ENCODE measurements around the gene SCIMP.
"Not testable (repeated sequence)": the region's sequence is repeated elsewhere in the genome, so short reads cannot be mapped to it uniquely, and the experiment has no call there.

Gene SCIMP

DNA sequence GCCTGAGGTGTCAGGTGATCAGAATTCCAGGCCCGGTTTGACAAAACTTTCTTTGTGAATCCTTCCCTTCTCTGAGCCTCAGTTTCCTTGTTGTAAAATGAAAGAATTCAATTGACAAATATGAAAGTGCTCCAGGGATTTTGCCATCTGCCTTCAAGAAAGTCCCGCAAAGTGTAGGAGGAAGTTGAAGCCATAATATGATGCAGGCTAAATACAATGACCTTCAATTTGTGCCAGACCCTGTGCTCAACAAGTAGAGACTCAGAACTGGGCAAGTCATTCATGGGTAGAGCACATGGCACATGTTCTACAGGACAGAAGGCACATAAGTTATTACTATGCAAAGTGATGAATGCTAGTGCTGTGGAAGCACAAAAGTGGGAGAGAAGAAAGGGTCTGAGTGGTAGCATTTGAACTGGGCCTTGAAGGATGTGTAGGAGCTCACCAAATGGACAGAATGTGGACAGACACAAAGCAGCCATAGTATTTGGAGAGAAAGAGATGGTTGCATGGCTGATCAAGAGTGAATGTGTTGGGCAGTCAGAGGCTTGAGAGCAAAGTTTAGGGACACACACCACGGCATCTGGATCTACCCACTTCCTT is 2.4 kb upstream of the SCIMP start:
- no peak for DNase-seq

DNA sequence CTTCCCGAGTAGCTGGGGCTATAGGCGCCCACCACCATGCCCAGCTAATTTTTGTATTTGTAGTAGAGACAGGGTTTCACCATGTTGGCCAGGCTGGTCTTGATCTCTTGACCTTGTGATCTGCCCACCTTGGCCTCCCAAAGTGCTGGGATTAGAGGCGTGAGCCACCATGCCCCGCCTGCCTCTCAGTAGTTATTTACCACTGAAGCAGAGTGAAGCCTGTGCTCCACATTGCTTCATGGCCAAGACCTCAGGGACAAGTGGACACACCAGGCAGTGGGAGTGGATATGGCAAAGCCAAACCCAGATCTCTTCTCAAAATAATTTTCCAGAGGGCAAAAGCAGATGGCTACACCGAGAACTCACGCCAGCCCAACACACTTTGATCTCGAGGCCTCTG is 1.2 kb downstream of the SCIMP start:
- not testable (repeated sequence) for DNase-seq

GRCh38 chr17:5226940-5227878 is 7.5 kb downstream of the SCIMP start:
- DNase-seq = no peak

DNA sequence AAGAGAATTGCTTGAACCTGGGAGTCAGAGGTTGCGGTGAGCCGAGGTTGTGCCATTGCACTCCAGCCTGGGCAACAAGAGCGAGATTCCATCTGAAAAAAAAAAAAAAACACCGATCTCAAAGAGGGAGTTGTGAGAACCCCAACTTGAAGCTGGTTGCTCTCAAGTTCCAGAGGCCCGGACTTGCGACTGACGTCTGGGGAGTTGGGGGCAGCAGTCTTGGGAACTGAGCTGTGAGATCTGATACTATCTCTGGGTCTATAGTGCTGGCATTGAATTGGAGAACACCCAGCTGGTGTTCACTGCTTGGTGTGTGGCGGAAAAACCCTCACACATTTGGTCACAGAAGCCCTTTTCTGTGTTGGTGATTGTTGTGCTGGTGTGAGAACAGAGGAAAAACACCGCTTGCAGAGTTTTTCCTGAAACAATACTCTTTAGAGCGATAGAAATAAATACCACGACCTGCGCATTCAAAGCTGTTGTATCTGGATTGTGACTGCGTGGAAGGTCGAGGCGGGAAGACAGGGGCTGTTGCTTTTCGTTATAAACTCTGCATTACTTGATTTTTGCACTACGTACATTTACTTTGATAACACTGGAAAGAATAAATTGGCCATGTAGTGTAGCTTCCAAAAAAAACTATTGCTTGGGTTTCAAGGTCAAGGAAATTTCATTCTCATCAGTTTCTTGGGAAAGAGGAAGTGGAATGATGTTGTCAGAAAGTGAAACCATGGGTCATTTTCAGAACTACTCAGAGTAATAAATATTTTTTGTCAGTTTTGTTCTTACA is 8.8 kb downstream of the SCIMP start:
- DNase-seq = no peak

DNA sequence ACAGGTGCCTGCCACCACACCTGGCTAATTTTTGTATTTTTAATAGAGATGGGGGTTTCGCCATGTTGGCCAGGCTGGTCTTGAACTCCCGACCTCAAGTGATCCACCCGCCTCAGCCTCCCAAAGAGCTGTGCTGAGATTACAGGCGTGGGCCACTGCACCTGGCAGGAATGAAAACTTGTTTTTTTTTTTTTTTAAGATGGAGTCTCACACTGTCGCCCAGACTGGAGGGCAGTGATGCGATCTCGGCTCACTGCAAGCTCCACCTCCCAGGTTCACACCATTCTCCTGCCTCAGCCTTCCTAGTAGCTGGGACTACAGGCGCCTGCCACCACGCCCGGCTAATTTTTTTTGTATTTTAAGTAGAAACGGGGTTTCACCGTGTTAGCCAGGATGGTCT is 12.7 kb downstream of the SCIMP start:
- DNase-seq = not testable (repeated sequence)

DNA sequence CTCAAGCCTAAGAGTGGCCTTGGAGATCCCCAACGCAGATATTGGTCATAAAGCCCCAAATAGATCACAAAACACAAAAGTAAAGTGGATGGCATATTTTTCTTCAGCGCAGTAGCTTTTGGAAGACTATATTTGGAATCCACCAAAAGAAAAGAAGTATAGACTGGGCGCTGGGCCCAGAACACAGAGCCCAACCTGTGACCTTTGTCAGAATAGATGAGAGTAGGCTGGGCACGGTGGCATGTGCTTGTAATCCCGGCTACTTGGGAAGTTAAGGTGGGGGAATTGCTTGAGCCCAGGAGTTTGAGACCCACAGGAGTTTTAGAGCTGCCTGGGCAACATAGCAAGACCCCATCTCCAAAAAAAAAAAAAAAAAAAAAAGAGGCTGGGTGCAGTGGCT is 14.6 kb downstream of the SCIMP start:
- DNase-seq = no peak

GRCh38 chr17:5219536-5219935 is 15.1 kb downstream of the SCIMP start:
- DNase-seq = no peak

DNA sequence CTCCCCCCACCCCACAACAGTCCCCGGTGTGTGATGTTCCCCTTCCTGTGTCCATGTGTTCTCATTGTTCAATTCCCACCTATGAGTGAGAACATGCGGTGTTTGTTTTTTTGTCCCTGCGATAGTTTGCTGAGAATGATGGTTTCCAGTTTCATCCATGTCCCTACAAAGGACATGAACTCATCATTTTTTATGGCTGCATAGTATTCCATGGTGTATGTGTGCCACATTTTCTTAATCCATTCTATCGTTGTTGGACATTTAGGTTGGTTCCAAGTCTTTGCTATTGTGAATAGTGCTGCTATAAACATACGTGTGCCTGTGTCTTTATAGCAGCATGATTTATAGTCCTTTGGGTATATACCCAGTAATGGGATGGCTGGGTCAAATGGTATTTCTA is 17.1 kb downstream of the SCIMP start:
- DNase-seq = not testable (repeated sequence)

DNA sequence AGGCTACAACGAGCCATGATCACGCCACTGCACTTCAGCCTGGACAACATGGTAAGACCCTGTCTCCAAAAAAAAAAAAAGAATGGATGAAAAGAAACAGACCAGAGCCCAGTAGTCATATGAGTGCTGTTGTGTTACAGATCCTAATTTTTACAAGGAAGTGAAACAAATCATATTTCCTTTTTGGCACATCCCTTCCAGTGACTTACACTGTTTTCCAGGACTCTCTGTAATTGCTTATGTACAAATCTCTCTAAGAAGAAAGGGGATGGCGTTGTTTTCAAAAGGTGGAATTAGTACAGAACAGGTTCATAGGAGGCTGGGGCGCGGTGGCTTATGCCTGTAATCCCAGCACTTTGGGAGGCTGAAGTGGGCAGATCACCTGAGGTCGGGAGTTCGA is 23.2 kb downstream of the SCIMP start:
- no peak for DNase-seq

DNA sequence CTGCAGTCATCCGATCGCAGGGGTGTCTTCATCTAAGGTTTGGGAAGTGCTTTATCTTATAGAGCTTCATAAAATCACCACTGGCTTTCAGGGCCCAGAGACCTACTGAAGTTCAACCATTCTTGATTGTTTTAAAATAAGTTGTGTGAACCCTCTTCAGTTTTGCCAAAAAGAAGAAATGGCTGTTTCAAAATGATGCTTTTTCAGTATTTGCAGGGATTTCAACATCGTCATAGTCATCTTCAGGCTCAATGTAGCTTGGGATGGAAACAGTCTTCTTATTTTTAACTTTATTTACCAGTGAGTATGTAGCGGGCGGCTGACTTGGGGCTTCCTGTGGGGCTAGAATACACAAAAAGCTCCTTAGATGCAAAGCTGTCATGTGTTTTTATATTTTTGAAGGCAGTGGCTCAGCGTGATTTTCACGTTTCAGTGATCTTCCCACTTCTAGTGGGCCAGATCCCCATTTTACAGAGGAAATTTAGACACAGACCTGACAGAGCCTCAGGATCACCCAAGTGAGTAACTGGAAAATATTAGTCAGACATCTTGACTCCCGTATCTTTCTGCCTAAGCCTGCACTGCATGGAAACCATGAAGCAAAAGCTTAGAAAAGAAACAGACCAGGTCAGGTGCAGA is 23.9 kb downstream of the SCIMP start:
- DNase-seq = no peak

GRCh38 chr17:5210091-5210490 is 24.6 kb downstream of the SCIMP start:
- no peak for DNase-seq

DNA sequence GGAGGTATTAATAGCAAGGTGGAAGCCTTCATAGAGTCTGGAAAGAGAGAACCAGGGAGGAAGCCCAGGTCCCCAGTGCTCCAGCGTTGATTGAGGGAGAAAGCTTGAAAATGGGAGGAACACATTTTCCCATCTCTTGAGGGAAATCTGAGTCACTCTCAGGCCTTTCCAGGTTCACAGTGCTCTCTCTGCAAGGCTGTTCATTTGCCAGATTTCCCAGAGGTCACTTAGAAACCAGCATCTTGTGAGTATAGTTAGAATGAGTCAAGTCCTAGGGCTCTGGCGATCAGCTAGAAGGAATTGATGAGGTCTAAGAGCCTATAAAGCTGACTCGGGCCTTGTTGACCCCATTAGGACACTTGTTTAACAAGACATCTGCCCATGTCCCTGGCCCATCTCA is 25.3 kb downstream of the SCIMP start:
- DNase-seq = no peak

- no peak for DNase-seq
Observed at GRCh38 chr17:5203908-5204294, 30.8 kb downstream of the SCIMP start.

GRCh38 chr17:5203178-5203907 is 31.3 kb downstream of the SCIMP start:
- no peak for DNase-seq

DNA sequence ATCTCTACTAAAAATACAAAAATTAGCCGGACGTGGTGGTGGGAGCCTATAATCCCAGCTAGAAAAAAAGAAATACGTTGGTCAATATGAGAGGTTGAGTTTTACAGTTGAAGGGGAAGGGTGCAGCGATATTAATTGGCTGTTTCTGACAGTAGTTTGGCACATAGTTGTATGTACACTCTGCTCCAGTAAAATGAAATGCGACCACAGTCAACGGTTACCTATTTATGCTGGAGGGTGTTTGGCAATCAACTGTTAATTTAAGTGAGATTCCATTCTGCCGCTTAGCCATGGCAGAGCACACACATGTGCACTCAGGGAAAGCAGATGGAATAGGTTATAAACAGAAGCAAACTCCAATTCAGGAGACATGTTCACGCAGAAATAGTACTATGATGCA is 33.6 kb downstream of the SCIMP start:
- no peak for DNase-seq

- DNase-seq = no peak
Observed at GRCh38 chr17:5200360-5200759, 34.3 kb downstream of the SCIMP start.

DNA sequence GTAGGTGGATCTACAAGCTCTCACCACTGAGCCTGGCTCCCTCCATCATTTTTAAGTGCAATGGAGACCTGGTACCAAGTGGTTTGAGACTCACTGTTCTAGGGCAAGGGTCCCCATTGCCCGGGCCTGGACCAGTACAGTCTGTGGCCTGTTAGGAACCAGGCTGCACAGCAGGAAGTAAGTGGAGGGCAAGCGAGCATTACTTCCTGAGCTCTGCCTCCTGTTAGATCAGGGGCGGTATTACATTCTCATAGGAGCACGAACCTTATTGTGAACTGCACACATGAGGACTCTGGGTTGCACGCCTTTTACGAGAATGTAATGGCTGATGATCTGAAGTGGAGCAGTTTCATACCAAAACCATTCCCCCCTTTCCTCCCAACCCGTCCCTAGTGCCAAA is 36.2 kb downstream of the SCIMP start:
- no peak for DNase-seq

GRCh38 chr17:5194346-5194745 is 40.3 kb downstream of the SCIMP start:
- no peak for DNase-seq

DNA sequence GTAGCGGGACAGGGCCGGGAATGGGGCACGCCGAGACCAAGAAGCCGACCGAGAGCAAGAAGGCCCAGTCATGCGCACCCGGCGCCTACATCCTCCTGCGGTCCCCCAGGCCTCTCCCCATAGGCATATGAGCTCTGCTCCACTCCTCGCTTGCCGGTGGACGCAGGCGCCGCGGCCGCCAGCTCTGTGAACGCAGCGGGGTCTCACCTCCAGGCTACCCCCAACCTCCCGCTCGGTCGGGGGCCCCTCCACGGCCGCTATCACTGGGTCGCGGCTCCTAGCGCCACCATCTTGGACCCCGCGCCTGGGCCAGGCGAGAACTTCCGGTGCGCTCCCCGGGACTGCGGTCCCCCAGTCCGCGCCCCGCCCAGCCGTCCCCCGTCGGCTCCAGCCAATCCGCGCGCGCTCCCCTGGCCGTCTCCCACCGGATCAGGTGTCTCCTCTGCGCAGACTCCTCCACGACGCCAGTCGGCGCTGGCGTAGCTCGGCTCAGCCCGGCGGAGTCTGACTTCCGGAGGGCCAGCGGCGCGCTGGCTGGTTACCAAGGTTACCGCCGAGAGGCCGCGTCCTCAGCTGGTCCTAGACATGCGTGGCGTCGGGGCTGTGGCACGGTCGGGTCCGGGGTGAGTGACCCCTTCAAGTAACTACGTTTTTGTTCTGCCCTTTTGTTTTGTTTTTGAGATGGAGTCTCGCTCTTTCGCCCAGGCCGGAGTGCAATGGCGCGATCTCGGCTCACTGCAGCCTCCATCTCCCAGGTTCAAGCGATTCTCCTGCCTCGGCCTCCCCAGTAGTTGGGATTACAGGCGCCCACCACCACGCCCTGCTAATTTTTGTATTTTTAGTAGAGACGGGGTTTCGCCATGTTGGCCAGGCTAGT is 42.9 kb downstream of the SCIMP start, which contains the start of gene ZNF594:
ZNF594 (minus strand) TSS at position 328 of the 877 bp plus-strand sequence. CDS start 7,612 bp downstream, outside the sequence.
- peak; percentile 92 to 98 for DNase-seq

- DNase-seq = no peak
Observed at GRCh38 chr17:5184288-5184687, 50.4 kb downstream of the SCIMP start.

DNA sequence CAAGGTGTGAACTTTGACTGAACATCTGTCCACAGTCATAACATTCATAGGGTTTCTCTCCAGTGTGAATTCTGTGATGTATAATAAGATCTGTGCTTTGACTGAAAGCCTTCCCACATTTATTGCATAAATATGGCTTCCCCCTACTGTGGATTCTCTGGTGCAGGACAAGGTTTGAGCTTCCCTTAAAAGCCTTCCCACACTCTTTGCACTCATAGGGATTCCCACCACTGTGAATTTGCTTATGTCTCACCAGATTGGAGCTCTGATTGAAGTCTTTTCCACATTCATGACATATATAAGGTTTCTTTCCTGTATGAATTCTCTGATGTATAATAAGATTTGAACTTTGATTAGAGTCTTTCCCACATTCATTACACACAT is 51.3 kb downstream of the SCIMP start:
- no peak for DNase-seq
